G401 (cell line): ENCODE results near the gene FBXO39. TPM values are rescaled to one million over a fixed set of nuclear protein-coding genes. Genes with fewer than 3 reads are reported as not detected.
"Not testable (repeated sequence)": the region's sequence is repeated elsewhere in the genome, so short reads cannot be mapped to it uniquely, and the experiment has no call there.

ENCODE experiments used
- DNase-seq: peaks from one replicate; pipeline ENCODE4 v3.0.0-alpha.2; 2015; ENCODE audit warnings: low spot score
- in situ Hi-C: cut with HindIII; loops from 2 replicates; pipeline ENCODE4 v1.10.0; 2016; ENCODE audit warnings: low sequenced_read_pairs, mixed read lengths
- total RNA-seq: library from RNA; depleted of rRNA; stranded (reverse); fragments of >200 nt; shearing (Covaris generic); gene quantifications from 2 replicates; pipeline ENCODE4 v1.2.3, GENCODE V29; 2014

FBXO39 gene
- total RNA-seq, 1 experiment from 2014 or later, result not detected

DNA sequence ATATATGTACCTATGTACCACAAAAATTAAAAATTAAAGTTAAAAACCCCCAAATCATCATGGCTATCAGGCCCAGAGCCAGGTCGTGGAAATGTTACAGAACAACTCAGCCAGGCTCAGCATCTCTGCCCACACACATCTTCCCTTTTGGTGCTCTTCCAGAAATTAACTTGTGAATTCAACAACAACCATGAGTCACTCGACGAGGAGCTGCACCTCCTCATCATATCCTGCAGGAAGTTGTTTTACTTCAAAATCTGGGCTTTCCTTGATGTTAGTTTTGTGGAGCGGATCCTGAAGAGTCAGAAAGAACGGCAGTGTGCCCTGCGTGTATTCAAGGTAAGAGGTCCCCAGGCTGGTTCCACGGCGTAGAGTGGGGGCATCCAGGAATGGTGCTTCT is 10.6 kb downstream of the FBXO39 start:
- DNase-seq, result no peak
- in situ Hi-C loops, result no loop called here

DNA sequence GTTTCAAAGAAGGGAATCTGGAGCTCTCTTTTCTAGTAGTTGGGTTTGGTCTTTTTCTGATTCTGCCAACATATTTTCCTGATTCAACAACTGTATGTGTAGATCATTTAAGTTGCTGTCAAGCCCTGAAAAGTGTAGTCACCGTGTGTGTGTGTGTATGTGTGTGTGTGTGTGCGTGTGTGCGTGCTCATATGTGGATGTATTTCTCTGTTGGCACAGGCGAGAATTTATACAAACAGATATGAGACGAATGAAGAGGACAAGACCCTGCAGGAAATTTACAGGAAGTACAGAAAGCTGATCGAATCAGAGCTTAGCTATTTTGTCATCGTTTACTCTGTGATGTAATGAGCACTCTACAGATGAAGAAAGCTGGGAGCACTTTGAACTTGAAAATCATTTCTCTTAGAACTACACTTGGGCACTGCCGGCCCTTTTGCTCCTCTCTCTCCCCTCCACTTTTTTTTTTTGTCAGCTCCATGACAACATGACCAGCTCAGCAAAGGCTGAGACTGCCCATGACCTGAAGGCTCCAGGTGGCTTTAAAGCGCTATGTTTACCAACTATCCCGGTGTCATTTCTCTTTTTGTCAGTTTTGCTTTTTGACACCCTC is 11.2 kb downstream of the FBXO39 start:
- in situ Hi-C loops, result no loop called here
- no peak for DNase-seq

DNA sequence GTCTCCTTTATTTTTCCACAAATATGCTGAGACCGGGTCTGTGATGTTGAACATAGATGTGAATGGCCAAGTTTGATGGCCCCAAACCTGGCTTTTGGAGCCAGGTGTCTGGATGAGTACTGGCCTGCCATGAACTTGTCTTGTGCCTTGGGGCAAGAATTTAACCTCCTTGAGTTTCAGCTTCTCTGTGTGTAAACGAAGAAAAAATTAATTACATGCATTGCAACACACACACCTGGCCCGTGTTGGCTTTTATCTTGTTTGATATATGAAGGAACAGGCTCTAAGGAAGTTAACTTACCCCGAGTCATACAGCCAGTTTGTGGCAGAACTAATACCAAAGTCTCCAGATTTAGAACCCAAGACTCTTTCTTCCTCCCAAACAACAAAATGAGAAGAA is 13.1 kb downstream of the FBXO39 start:
- in situ Hi-C loops, result no loop called here
- no peak for DNase-seq

DNA sequence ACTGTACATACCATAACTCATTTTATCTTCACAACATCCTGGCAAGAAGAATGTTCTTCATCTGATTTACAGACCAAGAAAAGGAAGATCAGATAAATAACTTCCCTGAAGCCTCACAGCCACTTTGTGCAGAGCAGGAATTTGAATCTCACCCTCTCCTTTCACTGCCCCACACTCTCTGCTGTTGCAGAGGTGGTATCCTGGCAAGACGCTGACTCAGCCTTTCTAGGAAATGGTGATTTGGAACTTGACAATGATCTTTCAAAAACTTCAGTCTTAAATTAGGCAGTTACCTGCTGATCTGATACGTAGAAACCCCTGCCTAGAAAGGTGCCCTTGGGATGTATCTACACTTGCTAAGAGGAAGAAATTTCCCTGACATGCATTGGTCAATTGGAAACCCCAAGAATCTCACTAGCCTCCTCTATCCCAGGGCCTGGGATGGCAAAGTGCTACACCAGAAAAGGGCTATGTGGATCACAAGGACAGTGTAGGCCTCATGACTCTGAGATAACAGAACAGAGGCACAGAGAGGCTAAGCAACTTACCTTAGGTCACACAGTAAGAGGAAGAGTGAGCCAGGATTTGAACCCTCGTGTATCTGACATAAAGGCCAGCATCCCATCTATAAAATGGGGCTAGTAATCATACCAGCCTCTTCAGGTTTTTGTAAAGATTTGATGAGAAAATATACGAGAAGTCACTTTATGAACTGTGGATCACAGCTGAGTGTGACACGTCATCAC is 17.9 kb downstream of the FBXO39 start:
- in situ Hi-C loops, result no loop called here
- DNase-seq, result no peak

DNA sequence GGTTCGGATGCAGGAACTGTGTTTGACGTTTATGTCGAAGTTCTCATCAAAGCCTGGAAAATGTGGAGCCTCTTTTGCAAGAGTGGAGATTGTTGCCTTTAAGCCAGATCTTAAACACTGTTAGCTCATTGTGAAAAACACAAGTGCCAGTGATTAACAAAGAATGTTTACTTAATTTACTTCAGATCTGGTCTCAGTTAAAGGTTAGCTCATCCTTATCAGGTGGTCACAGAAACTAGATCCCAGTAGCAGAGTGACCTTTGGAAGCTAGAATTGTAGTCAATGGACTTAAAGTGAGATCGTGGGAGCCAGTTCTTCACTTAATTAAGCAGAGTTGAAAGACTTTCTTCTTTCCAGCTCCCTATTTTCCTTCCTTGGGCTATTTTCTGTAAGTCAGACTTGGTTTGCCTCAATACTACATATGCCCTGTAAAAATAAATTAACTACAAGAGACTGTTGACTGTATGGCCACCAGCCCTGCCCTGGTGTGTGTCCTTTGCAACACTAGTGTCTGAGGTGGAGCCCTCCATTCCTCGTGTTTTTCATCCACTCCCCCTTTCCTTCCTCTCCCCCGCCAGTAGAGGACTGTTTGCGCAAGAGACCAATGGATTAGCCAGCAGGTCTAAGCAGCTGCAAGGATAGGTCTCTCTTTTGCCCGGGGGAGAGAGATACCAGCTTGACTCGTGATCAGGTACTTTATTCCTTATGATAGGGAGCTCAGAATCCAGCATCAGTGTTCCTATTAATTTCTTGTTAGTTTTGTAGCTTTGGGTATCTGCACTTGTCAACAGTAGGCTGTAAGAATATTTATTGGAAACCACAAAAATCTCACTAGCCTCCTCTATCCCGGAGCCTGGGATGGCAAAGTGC is 20.2 kb downstream of the FBXO39 start:
- in situ Hi-C loops, result no loop called here
- DNase-seq, result no peak

DNA sequence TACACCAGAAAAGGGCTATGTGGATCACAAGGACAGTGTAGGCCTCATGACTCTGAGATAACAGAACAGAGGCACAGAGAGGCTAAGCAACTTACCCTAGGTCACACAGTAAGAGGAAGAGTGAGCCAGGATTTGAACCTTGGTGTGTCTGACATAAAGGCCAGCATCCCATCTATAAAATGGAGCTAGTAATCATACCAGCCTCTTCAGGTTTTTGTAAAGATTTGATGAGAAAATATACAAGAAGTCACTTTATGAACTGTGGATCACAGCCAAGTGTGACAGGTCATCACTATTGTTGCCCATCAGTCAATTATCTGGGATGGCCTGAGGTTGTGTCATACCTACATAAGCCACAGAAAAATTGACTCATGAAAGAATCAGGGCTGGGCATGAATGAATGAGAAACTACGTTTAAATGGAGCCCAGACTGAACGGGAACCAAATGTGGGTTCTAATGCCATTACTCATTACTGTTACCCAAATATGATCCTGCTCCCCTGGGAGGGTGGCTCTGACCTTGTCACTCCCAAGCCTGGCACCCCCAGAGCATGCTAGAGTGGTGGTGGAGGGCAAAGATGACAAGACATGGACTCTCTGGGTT is 21.0 kb downstream of the FBXO39 start:
- no peak for DNase-seq
- in situ Hi-C loops, result no loop called here

DNA sequence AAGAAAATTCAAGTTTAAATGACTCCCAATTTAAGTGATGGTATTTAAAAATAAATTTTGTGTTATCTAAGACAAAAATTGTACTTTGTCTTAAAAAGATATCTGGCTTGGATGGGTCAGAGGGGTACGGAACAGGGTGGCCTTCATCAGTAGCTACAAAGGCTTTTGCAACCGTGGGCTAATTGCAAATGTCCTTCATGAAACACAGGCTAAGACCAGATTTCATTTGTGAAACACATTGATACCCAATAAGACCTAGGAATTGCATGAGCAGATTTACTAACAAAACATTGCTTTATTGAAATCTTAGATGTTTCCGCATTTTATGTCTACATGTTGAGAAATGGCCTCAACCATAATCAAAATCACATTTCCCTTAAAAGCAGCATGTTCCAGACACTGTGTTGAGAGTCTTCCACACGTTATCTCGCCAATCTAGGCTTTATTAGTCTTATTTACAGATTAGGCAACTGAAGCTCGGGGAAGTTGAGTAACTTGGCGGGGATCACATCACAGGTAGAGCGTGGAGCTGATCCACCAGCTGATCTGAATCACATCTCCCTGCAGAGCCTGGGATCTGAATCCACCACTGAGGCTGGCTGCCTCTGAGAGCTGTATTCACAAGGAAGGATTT is 21.8 kb downstream of the FBXO39 start:
- in situ Hi-C loops, result no loop called here
- DNase-seq, result no peak

DNA sequence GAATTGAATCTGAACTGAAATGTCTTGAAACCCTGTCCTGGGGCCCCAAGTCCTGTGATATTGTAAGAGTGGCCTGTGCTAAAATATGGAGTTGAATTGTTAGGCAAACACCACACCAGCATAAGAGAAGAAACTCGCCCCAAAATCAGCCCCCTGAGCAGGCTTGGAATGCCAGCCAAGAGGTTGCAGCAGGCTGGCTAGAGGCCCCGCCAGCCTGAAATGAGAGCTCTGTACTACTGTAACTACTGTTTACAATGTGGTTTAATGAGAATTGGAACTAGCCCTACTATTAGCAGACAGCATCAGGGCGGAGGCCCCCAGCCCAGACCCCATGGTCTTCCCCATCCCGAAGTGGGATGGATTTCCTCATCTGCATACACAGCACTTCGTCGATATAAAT is 23.7 kb downstream of the FBXO39 start:
- DNase-seq, result no peak
- in situ Hi-C loops, result no loop called here

DNA sequence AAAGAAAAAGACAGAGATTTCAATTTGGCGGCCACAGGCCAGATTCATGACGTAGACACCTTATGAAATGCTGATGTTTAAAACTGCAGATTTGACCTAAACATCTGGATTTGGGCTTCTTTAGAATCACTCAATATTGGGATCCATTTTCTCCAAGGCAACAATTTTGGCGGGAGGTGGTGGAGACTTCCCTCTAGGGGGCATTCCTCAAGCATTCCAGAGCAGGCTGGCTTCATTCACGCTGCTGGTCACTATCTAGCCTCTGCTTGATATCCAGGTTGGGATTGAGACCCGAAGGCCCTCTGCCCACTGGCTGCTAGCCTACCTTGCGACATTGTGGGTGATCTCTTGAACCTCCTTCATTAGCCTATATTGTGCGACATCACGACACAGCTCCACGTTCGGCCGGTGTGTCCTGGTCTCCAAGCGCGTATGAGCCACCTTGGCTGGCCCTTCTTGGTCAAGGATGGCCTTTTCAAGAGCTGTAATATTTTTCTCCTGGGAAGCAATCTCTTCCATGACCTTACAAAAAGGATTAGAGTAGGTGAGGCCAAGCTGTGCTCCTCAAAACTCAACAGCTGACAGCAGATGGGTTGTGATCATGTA is 24.5 kb downstream of the FBXO39 start:
- in situ Hi-C loops, result no loop called here
- no peak for DNase-seq

DNA sequence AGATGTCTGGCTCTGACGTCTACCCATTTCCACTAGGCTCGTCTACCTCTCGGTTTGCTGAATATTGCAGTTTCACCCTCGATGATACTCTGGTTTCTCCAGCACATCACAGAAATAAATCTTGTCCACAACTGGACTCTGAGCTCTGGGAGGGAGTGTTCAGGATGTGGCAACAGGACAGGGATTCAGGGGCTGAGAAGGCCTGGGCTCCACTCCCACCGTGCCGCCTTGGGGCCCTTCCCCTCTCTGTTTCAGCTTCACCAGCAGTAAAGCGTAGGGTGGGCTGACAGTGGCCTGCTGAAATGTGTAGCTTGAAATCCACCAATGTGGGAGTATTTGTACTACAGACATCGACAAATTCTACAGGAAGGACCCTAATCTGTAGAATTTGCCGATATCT is 35.5 kb downstream of the FBXO39 start:
- in situ Hi-C loops, result no loop called here
- no peak for DNase-seq

DNA sequence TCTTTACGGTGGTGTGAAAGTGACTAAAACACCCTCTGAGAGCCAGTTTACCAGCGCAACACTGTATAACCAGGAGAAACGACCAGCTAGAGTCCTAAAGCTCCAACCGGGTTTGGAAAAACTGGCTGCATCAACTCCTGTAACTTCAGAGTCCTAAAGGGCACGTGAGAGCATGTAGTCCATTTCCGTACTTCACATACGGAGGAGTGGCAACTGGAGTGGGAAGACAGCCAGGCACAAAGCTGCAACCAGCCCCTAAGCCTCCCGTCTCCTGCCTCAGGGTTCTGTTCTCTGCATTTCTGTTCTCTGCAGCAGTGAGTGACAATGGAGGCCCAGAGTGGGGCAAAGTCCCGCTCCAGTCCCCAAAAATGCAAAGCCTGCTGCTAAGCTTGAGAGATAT is 36.3 kb downstream of the FBXO39 start:
- DNase-seq, result no peak
- in situ Hi-C loops, result no loop called here

DNA sequence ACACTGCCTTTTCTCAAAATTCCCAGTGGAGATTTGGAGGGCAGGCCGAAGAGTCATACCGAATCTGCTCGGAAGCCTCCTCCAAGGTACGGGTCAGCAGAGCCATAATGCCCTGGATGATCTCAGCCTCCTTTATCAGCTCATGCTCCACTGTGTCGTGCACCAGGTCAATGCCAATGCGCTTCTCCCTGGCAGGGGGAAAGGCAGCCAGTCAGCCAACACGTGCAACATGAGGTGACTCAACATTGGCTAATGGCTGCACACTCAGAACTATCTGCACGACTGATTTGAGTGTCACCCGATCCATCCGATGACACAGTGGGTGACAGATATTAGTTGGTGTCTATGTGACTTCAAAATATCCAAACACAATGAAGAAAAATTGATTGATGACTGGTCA is 39.8 kb downstream of the FBXO39 start:
- in situ Hi-C loops, result no loop called here

DNA sequence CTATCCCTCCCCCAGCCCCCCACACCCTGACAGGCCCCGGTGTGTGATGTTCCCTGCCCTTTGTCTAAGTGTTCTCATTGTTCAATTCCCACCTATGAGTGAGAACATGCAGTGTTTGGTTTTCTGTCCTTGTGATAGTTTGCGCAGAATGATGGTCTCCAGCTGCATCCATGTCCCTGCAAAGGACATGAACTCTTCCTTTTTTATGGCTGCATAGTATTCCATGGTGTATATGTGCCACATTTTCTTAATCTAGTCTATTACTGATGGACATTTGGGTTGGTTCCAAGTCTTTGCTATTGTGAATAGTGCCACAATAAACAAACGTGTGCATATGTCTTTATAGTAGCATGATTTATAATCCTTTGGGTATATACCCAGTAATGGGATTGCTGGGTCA is 40.4 kb downstream of the FBXO39 start:
- in situ Hi-C loops, DNase-seq: not testable (repeated sequence)

More for the DNA sequence above, 39.8 kb downstream of the FBXO39 start:
- no peak for DNase-seq

DNA sequence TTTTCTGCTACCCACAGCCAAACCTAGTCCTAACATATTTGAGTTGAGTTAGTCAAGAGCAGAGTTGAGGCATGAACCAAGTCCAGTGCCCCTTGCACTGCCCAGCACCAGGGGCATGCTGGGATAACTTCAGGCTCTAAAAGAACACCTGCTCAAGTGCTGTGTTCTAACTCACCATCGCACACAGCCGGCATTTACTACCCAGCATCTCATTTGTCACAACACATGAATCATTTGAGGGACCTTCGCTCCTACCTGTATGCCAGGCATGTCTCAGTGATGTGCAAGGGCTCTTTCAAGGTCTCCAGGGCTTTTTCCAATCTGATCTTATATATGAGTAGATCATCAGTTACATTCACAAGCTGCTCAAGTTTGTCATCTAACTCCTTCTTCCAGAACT is 42.9 kb downstream of the FBXO39 start:
- no peak for DNase-seq
- in situ Hi-C loops, result no loop called here

DNA sequence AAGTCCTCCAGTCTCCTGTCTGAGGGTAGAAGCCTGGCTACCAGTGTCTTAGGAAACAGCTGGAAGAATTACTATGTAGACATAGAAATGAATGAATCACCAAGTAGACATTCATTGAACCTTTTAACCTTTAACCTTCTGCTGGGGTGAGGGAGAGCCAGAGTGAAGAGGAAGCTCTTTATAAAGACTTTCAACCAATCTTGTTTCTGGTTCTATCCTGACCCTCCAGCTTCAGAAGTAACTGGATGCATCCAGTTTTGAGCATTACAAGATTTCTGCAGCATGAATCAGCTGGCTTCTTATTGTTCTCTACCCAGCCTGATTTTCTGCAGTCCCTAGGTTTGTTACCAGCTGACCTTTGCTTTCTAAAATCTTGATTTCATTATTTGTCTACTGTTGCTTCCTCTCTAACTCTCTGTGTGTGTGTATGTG is 47.0 kb downstream of the FBXO39 start:
- in situ Hi-C loops, result no loop called here
- DNase-seq, result no peak

DNA sequence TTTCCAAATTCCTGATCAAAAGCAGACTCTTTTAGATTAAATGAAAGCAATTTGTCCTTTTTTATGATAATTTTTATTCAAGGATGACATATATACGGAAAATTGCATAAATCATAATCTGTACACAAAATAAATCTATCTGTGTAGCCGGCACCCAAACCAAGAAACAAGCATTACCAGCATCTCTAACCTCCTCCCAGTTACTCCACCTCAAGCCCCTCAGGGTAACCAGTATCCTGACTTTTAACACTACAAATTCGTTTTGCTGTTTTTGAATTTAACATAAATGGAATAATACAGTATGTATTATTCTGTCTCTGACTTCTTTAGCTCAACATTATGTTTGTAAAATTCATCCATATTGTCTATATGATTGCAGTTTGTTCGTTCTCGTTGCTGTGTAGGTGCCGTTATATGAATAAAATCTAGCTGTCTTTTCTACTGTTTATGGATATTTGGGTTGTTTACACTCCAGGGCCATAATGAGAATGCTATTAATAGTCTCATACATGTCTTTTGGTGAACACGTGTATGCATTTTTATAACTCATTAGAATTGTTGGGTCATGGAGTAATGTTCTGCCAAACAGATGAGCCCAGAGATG is 54.5 kb downstream of the FBXO39 start:
- no peak for DNase-seq
- in situ Hi-C loops, result no loop called here

DNA sequence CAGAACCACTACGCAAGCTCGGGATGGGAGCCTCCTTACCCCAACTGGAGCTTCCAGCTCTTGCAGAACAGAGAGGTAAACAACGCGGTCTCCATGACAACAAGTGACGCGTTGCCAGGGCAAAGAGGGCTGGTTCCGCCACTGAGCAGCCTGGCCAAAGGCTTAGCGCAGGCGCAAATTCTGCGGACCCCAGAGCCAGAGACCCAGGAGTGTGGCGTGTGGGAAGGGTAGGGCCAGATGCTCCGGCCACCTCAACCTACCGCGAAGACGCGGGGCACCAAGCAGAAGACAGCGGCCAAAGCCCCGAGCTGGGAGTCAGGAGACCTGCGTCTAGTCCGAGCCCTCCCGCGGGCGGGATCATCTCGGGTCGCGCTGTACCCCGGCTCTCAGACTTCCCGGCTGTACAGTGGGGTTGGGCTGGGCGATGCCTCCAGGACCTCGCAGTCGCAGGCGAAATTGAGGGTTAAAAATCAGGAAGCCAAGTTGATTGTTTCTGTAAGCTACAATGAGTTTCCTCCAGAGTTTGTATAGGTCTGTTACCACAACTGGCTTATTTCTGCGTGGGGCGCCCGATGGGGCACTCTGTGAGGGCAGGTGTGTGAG is 55.7 kb downstream of the FBXO39 start, which contains the start of gene TEKT1:
Gene TEKT1 (minus strand): TSS at position 69 of the 603 bp plus-strand sequence. CDS start 1,353 bp downstream, outside the sequence.
- DNase-seq, result peak; percentile 8

More for the DNA sequence above, 55.7 kb downstream of the FBXO39 start, which contains the start of gene TEKT1:
- in situ Hi-C loops, result no loop called here
